Activated naive CD4-positive, alpha-beta T cell treated with anti-CD3 and anti-CD28 coated beads, Interleukin-2, amount 50 U/mL, for 24 hours (primary cell): ENCODE measurements around the gene LRRC37A2.
"Not testable (repeated sequence)": the region's sequence is repeated elsewhere in the genome, so short reads cannot be mapped to it uniquely, and the experiment has no call there.

Source experiments
- H3K27ac Mint-ChIP-seq: one replicate; pipeline ENCODE4 v1.8.0; 2021; ENCODE audit warnings: mild to moderate bottlenecking, mixed read lengths
- H3K27me3 Mint-ChIP-seq: one replicate; pipeline ENCODE4 v1.8.0; 2021; ENCODE audit warnings: mixed read lengths
- H3K36me3 Mint-ChIP-seq: one replicate; pipeline ENCODE4 v1.8.0; 2021; ENCODE audit warnings: mixed read lengths
- H3K4me1 Mint-ChIP-seq: one replicate; pipeline ENCODE4 v1.8.0; 2021; ENCODE audit warnings: mixed read lengths
- H3K4me3 Mint-ChIP-seq: one replicate; pipeline ENCODE4 v1.8.0; 2021; ENCODE audit warnings: mild to moderate bottlenecking, mixed read lengths
- H3K9me3 Mint-ChIP-seq: one replicate; pipeline ENCODE4 v1.8.0; 2021; ENCODE audit warnings: mixed read lengths

LRRC37A2 gene

GRCh38 chr17:46580082-46580481, 67.8 kb downstream of the LRRC37A2 start:
- H3K27me3 Mint-ChIP-seq, H3K4me3 Mint-ChIP-seq, H3K27ac Mint-ChIP-seq, H3K4me1 Mint-ChIP-seq, H3K9me3 Mint-ChIP-seq, H3K36me3 Mint-ChIP-seq: not testable (repeated sequence)

DNA sequence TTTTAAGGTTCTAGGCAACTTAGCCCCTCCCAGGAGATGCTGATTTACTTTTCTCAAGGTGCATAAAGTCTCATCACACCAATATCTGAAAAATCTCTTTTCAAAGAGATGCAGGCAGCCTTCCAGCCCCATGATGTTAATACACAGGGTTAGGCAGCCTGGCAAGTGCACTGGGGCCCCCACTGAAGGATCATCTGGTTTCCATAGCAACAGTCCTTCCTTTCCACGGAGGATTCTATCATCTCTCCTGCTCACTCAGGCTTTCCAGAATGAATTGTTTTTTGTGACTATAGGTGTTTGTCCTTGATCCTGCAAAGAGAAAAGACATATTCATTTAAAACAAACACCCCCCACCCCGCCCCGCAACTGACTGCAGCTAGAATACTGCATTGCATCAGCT, 73.2 kb downstream of the LRRC37A2 start:
- not testable (repeated sequence) for H3K4me1 Mint-ChIP-seq, H3K27me3 Mint-ChIP-seq

GRCh38 chr17:46590157-46591146, 78.2 kb downstream of the LRRC37A2 start, which contains the start of gene NSF:
Gene NSF, plus strand, starts transcription at chr17:46590669. Its CDS starts 107 bp downstream, at chr17:46590776.
- H3K4me3 Mint-ChIP-seq, H3K27me3 Mint-ChIP-seq, H3K4me1 Mint-ChIP-seq, H3K9me3 Mint-ChIP-seq, H3K27ac Mint-ChIP-seq, H3K36me3 Mint-ChIP-seq: not testable (repeated sequence)

More for the DNA sequence above, 73.2 kb downstream of the LRRC37A2 start:
- not testable (repeated sequence) for H3K27ac Mint-ChIP-seq, H3K36me3 Mint-ChIP-seq, H3K9me3 Mint-ChIP-seq, H3K4me3 Mint-ChIP-seq

- H3K9me3 Mint-ChIP-seq, H3K27me3 Mint-ChIP-seq, H3K27ac Mint-ChIP-seq, H3K36me3 Mint-ChIP-seq, H3K4me3 Mint-ChIP-seq, H3K4me1 Mint-ChIP-seq: not testable (repeated sequence)
These were observed 79.1 kb downstream of the LRRC37A2 start for GRCh38 chr17:46591332-46591731.

DNA sequence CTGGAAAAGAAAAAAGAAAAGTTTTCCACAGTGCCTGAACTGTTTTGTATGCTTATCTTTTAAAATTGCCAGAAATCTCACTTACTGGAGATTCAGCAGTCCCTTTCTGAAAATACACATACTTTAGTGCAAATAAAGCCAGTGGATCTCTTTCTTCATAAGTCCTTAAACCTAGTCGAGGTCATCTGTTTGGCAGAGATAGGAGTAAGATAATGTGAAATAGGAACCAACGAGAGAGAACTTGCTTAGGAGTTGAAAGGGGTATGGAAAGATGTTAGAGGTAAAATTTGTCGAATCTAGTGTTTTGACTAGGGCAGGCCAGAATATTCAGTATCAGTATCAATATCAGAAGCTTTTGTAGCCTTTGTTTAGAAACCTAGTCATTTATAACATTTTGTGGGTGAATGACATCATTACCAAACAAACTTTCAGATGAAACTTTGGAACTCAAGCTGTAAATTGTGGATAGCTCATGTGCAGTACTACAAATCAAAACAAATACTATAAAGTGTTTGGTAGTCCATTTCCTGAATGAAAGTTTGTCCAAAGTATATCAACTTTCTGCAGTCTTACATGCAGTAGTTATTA, 86.2 kb downstream of the LRRC37A2 start:
- H3K27me3 Mint-ChIP-seq, H3K4me1 Mint-ChIP-seq, H3K27ac Mint-ChIP-seq, H3K4me3 Mint-ChIP-seq, H3K36me3 Mint-ChIP-seq, H3K9me3 Mint-ChIP-seq: not testable (repeated sequence)

- not testable (repeated sequence) for H3K9me3 Mint-ChIP-seq, H3K27me3 Mint-ChIP-seq, H3K36me3 Mint-ChIP-seq, H3K27ac Mint-ChIP-seq, H3K4me1 Mint-ChIP-seq, H3K4me3 Mint-ChIP-seq
These were observed 88.5 kb downstream of the LRRC37A2 start for GRCh38 chr17:46600767-46601166.

- H3K27ac Mint-ChIP-seq, H3K4me1 Mint-ChIP-seq, H3K9me3 Mint-ChIP-seq, H3K27me3 Mint-ChIP-seq, H3K36me3 Mint-ChIP-seq, H3K4me3 Mint-ChIP-seq: not testable (repeated sequence)
These were observed 90.9 kb downstream of the LRRC37A2 start for GRCh38 chr17:46603125-46603524.
